ENCODE data around the gene SNAPC3. TPM values are rescaled to one million over a fixed set of nuclear protein-coding genes. Genes with fewer than 3 reads are reported as not detected.
"Not testable (repeated sequence)": the region's sequence is repeated elsewhere in the genome, so short reads cannot be mapped to it uniquely, and the experiment has no call there.

The SNAPC3 gene
- total RNA-seq, 1 donor: 30.4 TPM

DNA sequence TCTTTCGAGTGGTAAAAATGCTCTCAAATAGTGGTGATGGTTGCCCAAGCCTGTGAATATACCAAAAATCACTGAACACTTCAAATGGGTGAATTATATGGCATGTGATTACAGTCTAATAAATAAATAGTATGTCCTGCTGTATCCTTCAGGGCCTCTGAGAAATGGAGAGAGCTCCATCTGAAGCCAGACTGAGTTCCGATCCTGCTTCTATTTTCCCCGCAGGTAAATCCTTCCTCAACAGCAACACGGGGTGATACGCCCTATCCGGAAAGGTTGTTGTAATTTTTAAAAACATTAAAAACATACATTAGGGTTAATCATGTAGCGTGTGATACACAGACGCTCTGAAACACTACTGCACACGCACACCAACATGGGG lies 695 bp upstream of the SNAPC3 start:
- peak overlapping the region; percentile 83 for H3K4me2 ChIP-seq (ENCODE audit: insufficient read depth, low read length)
- TF ChIP-seq, protein P1, sequence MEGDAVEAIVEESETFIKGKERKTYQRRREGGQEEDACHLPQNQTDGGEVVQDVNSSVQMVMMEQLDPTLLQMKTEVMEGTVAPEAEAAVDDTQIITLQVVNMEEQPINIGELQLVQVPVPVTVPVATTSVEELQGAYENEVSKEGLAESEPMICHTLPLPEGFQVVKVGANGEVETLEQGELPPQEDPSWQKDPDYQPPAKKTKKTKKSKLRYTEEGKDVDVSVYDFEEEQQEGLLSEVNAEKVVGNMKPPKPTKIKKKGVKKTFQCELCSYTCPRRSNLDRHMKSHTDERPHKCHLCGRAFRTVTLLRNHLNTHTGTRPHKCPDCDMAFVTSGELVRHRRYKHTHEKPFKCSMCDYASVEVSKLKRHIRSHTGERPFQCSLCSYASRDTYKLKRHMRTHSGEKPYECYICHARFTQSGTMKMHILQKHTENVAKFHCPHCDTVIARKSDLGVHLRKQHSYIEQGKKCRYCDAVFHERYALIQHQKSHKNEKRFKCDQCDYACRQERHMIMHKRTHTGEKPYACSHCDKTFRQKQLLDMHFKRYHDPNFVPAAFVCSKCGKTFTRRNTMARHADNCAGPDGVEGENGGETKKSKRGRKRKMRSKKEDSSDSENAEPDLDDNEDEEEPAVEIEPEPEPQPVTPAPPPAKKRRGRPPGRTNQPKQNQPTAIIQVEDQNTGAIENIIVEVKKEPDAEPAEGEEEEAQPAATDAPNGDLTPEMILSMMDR (IDR thresholded peaks at IDR 0.05; ENCODE audit: extremely low read depth, low read depth, low read length): no peak
- H3K79me2 ChIP-seq (ENCODE audit: insufficient read depth, low read length): peaks cover 42% of the 10 kb centered on the region
- no peaks in the 10 kb centered on the region for H3K9me3 ChIP-seq (ENCODE audit: low read depth, low read length)
- peak overlapping the region; percentile 98 for H3K4me3 ChIP-seq (ENCODE audit: insufficient read depth, low read length)
- peaks cover 24% of the 10 kb centered on the region for H3K4me1 ChIP-seq (ENCODE audit: insufficient read depth, low read length)
- H3K27me3 ChIP-seq (ENCODE audit: insufficient read depth, low read length): no peaks in the 10 kb centered on the region
- H4K20me1 ChIP-seq (ENCODE audit: insufficient read depth, low read length): peaks cover 8% of the 10 kb centered on the region
- H2AFZ ChIP-seq (ENCODE audit: low read length): peak overlapping the region; percentile 99
- peaks cover 21% of the 10 kb centered on the region for H3K36me3 ChIP-seq (ENCODE audit: insufficient read depth, low read length)
- H3K27ac ChIP-seq (ENCODE audit: low read depth, low read length): peak overlapping the region; percentile 73
- DNase-seq (ENCODE audit: insufficient read length, low spot score, missing footprints): no peak

GRCh38 chr9:15423231-15423985 lies 732 bp downstream of the SNAPC3 start:
- peaks cover 8% of the 10 kb centered on the region for H4K20me1 ChIP-seq (ENCODE audit: insufficient read depth, low read length)
- no peaks in the 10 kb centered on the region for H3K9me3 ChIP-seq (ENCODE audit: low read depth, low read length)
- TF ChIP-seq, protein P1 (IDR thresholded peaks at IDR 0.05; ENCODE audit: extremely low read depth, low read depth, low read length): peak; percentile 38
- peak overlapping the region; percentile 98 for H3K4me3 ChIP-seq (ENCODE audit: insufficient read depth, low read length)
- peak overlapping the region; percentile 99 for H2AFZ ChIP-seq (ENCODE audit: low read length)
- H3K27ac ChIP-seq (ENCODE audit: low read depth, low read length): peak overlapping the region; percentile 73
- peaks cover 21% of the 10 kb centered on the region for H3K36me3 ChIP-seq (ENCODE audit: insufficient read depth, low read length)
- H3K79me2 ChIP-seq (ENCODE audit: insufficient read depth, low read length): peaks cover 54% of the 10 kb centered on the region
- DNase-seq (ENCODE audit: insufficient read length, low spot score, missing footprints): peak; percentile 84
- H3K4me1 ChIP-seq (ENCODE audit: insufficient read depth, low read length): peaks cover 24% of the 10 kb centered on the region
- H3K4me2 ChIP-seq (ENCODE audit: insufficient read depth, low read length): peak overlapping the region; percentile 83
- H3K27me3 ChIP-seq (ENCODE audit: insufficient read depth, low read length): no peaks in the 10 kb centered on the region

DNA sequence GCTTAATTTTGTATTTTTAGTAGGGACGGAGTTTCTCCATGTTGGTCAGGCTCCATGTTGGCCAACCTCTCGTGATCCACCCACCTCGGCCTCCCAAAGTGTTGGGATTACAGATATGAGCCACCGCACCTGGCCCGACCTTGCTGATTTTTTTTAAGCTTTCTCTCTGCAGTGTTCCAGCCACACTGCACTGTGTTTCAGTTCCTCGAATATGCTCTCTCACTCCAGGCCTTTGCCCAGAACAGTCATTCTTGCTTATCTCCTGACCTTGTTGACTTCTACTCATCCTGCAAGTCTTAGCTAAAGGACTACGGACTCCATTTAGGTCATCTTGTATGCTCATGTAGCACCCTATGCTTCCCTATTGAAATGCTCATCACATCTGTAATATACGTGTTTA lies 3.3 kb downstream of the SNAPC3 start:
- H3K36me3 ChIP-seq (ENCODE audit: insufficient read depth, low read length): peaks cover 21% of the 10 kb centered on the region
- no peak overlapping the region for H3K4me3 ChIP-seq (ENCODE audit: insufficient read depth, low read length)
- H2AFZ ChIP-seq (ENCODE audit: low read length): no peak overlapping the region
- no peak for DNase-seq (ENCODE audit: insufficient read length, low spot score, missing footprints)
- TF ChIP-seq, protein P1 (IDR thresholded peaks at IDR 0.05; ENCODE audit: extremely low read depth, low read depth, low read length): no peak
- peaks cover 8% of the 10 kb centered on the region for H4K20me1 ChIP-seq (ENCODE audit: insufficient read depth, low read length)
- no peaks in the 10 kb centered on the region for H3K9me3 ChIP-seq (ENCODE audit: low read depth, low read length)
- peaks cover 19% of the 10 kb centered on the region for H3K4me1 ChIP-seq (ENCODE audit: insufficient read depth, low read length)
- peaks cover 79% of the 10 kb centered on the region for H3K79me2 ChIP-seq (ENCODE audit: insufficient read depth, low read length)
- no peak overlapping the region for H3K4me2 ChIP-seq (ENCODE audit: insufficient read depth, low read length)
- no peaks in the 10 kb centered on the region for H3K27me3 ChIP-seq (ENCODE audit: insufficient read depth, low read length)
- H3K27ac ChIP-seq (ENCODE audit: low read depth, low read length): no peak overlapping the region

- H3K27me3 ChIP-seq (ENCODE audit: insufficient read depth, low read length); H2AFZ ChIP-seq (ENCODE audit: low read length); H3K9me3 ChIP-seq (ENCODE audit: low read depth, low read length); H3K4me2 ChIP-seq (ENCODE audit: insufficient read depth, low read length); H3K4me3 ChIP-seq (ENCODE audit: insufficient read depth, low read length); H3K27ac ChIP-seq (ENCODE audit: low read depth, low read length); H4K20me1 ChIP-seq (ENCODE audit: insufficient read depth, low read length); H3K4me1 ChIP-seq (ENCODE audit: insufficient read depth, low read length); DNase-seq (ENCODE audit: insufficient read length, low spot score, missing footprints): not testable (repeated sequence)
- peaks cover 91% of the 10 kb centered on the region for H3K79me2 ChIP-seq (ENCODE audit: insufficient read depth, low read length)
- H3K36me3 ChIP-seq (ENCODE audit: insufficient read depth, low read length): peaks cover 21% of the 10 kb centered on the region
Observed at GRCh38 chr9:15427702-15428101, 5.0 kb downstream of the SNAPC3 start.
